Stimulated activated CD4-positive, alpha-beta T cell treated with anti-CD3 and anti-CD28 coated beads, Interleukin-15, amount 100 ng/mL, for 48 hours (primary cell): ENCODE results near the gene GPR107.
A peak's percentile ranks its signal among the peaks of the same experiment; 100 is the strongest.

ENCODE experiments used
- DNase-seq, 2 donors: peaks; one replicate each; pipeline ENCODE4 v3.0.0-alpha.2; 2020; ENCODE audit warnings: low read depth in 2 of 2

The GPR107 gene

DNA sequence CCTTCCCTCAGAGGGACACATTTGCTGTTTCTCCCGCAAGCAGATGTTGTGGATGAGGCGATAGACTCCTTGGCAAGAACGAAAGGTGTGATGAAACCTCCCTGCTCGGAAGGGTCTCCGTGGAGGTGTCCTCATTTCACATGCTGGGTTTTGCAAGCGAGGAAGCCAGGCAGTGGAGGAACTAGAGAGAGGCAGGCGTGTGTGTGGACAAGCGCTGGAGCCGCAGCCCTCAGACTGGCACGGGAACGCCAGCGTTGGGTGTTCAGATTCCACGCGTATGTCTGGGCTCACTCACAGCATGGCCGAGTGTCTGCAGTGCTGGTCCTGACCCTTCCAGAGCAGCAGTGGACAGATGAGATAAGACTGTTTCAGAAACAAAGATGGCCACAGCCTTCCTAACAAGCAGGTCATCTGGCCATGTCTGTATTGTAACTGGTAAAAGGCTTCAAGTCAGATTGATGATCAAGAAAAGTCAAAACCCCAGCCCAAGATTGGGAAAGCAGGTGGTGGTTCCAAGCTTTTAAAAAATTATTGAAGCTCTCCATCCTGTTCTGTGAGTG is 83.5 kb downstream of the GPR107 start:
- DNase-seq = no peak

GRCh38 chr9:130137641-130138081 is 84.0 kb downstream of the GPR107 start:
- no peak for DNase-seq

GRCh38 chr9:130138171-130138653 is 84.5 kb downstream of the GPR107 start:
- no peak for DNase-seq

GRCh38 chr9:130138791-130139190 is 85.1 kb downstream of the GPR107 start:
- DNase-seq = no peak

- no peak for DNase-seq
Measured at GRCh38 chr9:130139251-130139650, 85.5 kb downstream of the GPR107 start.

GRCh38 chr9:130140706-130141105 is 87.0 kb downstream of the GPR107 start:
- DNase-seq = peak; percentile 24 to 30

- DNase-seq = no peak
Measured at GRCh38 chr9:130142056-130142455, 88.3 kb downstream of the GPR107 start.

DNA sequence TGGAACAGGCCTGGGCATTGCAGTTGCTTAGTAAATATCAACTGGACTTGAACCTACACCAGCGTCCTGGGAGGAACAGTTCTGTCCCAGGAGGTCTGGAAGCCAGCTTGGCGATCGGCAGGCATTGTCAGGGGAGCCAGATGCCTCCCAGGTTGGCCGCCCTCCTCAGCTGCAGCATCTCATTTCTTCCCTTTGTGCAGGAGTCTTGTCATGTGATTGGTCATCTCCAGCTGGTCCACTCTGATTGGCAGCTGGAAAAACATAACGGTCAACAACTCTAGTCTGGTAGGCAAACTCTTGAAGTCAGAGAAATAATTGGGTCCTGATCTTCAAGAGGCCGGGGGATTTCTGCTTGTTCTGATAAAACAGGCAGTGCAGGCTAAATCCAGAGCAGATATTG is 88.9 kb downstream of the GPR107 start:
- no peak for DNase-seq

- no peak for DNase-seq
Measured at GRCh38 chr9:130143279-130143893, 89.7 kb downstream of the GPR107 start.

DNA sequence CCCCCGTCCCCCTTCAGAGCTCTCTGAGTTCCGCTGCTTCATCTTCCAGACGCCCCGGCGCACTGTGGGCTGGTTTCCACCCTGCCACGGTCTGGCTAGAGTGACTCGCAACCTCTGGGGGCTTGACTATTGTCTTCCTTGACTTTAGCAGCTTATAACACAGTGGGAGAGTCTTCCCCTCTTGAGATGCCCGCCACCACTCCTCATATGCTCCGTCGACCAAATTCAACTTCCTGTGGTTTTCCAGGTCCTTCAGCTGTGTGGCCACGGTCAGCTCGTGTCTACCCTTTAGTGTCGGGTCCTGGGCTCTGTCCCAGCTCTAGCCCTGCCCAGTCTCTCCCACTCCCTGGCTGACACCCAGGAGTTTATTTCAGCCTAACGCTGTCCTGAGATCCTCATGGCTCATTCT is 90.3 kb downstream of the GPR107 start:
- DNase-seq = no peak

GRCh38 chr9:130144703-130145102 is 91.0 kb downstream of the GPR107 start:
- no peak for DNase-seq

GRCh38 chr9:130145658-130146057 is 92.0 kb downstream of the GPR107 start:
- DNase-seq = no peak

GRCh38 chr9:130147198-130147597 is 93.5 kb downstream of the GPR107 start:
- DNase-seq = no peak

GRCh38 chr9:130147910-130148309 is 94.2 kb downstream of the GPR107 start:
- no peak for DNase-seq

DNA sequence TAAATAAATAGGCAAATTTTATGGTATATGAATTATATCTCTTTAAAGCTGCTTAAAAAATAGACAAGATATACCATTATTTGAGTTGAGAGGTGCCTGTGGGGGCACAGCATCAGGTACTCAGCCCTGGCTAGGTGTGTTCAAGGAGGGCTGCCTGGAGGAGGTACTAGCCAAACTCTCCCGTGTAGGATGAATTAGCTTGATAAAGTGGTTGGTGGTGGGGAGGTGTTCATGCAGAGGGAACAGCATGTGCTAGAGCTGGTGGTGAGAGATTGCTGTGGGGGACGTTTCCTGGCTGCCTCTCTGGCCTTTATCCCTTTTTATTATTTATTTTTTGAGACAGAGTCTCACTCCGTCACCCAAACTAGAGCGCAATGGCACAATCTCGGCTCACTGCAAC is 95.3 kb downstream of the GPR107 start:
- no peak for DNase-seq

DNA sequence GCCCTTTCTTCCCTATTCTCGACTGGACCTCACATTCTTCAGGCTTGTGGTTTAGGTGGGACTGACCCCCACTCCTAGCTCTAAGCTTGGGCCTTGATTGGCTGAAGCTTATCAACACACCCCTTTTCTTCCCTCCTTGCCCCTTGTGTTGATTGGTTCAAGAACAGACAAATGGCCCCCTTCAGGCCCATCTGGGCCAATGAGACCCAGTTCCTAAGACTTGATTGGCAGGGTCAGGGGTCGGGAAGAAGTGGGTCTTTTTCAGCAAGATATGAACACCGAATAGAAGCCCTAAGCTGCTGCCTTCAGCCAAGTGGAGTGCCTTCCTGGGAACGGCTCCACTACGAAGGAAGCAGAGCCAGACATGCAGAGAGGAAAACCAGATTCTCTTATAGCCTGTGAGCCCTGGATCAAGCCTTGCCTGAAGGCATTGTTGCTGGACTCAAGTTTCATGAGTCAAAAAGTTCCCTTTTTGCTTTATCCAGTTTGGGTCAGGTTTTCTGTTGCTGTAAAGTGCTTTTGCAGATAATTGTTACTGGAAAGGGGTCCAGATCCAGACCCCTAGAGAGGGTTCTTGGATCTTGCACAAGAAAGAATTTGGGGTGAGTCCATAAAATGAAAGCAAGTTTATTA is 96.1 kb downstream of the GPR107 start:
- DNase-seq = no peak

DNA sequence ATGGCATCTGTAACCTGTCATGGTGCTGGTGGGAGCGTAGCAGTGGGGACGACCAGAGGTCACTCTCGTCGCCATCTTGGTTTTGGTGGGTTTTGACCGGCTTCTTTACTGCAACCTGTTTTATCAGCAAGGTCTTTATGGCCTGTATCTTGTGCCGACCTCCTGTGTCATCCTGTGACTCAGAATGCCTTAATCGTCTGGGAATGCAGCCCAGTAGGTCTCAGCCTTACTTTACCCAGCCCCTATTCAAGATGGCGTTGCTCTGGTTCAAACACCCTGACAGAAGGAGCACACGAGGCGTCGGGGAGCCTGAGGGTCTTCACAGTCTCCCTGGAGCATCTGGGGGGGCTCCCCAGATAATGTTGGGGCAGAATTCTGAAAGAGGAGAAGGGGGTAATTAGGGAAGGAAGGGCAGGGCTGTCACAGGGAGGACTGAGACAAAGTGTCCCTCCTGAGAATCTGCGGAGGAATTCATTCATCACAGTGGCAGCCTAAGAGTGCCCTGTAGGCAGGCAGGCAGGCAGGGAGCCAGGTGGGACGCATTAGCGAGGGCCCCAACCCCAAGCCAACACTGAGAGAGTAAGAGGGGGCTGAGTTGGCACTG is 97.2 kb downstream of the GPR107 start:
- no peak for DNase-seq

DNA sequence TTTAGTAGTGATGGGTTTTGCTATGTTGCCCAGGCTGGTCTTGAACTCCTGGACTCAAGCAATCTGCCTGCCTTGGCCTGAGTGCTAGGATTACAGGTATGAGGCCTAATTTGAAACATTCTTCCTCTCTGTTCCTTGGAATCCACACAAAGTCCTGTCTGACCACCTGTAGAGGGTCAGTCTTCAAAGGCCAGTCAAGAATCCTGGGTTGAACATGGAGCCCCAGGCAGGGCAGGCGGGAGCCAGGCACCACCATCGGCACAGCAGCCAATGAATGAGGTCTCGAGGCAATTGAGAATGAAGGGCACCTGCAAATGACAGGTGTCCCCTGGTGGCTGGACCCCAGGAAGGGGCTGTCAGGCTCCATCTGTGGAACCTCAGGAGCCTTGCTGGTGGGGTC is 101.1 kb downstream of the GPR107 start:
- DNase-seq = no peak

- no peak for DNase-seq
Measured at GRCh38 chr9:130155647-130156046, 101.9 kb downstream of the GPR107 start.

- DNase-seq = no peak
Measured at GRCh38 chr9:130156672-130157071, 103.0 kb downstream of the GPR107 start.

DNA sequence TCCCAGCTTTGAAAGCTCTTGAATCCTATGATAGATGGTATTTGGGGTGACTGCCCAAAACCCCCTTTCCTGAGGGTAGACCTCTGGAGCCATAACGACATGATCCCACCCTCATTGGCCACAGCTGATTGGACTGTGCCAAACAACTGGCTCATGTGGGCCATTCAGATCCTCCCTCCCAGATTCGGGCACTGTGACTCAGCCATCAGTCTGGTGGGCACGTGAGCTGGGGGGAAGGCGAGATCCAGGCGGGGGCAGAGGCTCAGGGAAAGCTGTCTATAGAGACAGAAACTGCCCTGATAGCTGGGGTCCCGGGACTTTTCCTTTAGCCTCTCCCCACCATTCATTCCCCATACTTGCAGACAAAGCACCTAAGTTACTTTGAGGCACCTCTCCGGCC is 103.4 kb downstream of the GPR107 start:
- DNase-seq = no peak

DNA sequence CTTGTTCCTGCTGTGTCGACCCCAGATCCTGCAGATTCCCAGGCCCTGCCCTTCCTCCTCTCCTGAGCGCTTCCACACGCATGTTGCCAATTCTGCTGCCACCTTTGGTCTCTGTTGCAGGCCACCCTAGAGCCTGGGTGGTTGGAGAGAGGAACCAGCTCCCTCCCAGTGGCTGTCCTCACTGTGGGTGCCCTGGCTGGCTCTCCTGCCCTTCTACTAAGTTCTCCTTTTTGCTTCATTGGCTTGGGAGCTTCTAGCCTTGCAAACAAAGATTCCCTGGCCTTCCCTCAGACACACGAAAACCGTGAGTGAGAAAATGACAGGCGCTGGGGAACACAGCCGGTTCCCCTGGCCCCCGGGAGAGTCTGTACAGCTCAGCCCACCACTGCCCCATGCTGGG is 104.3 kb downstream of the GPR107 start:
- DNase-seq = no peak

- DNase-seq = no peak
Measured at GRCh38 chr9:130159057-130159456, 105.4 kb downstream of the GPR107 start.
